ENCODE results near the gene ZWILCH.
"Not testable (repeated sequence)": the region's sequence is repeated elsewhere in the genome, so short reads cannot be mapped to it uniquely, and the experiment has no call there.

ZWILCH gene

GRCh38 chr15:66489179-66489791, 15.8 kb upstream of the ZWILCH start:
- no peak for DNase-seq

DNA sequence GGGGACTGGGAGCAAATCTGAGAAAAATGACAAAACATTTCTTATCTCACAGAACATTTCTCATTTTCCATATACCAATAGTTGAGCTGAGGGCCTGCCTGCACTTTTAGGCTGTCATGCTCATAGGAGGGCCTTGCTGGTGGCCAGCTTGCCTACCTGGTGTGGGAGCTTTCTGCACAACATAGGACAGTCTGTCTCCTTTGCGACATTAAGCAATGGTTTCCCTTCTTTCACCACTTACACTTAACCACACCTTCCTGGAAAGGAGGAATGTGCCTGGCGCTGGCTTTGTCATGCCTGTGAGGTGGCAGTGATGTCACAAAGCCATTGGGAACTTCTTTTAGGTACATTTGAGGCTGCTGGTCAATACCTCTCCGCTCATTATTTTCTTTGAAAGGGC, 13.3 kb upstream of the ZWILCH start:
- no peak for DNase-seq

- DNase-seq, result no peak
These were observed 10.9 kb upstream of the ZWILCH start for GRCh38 chr15:66494262-66494661.

DNA sequence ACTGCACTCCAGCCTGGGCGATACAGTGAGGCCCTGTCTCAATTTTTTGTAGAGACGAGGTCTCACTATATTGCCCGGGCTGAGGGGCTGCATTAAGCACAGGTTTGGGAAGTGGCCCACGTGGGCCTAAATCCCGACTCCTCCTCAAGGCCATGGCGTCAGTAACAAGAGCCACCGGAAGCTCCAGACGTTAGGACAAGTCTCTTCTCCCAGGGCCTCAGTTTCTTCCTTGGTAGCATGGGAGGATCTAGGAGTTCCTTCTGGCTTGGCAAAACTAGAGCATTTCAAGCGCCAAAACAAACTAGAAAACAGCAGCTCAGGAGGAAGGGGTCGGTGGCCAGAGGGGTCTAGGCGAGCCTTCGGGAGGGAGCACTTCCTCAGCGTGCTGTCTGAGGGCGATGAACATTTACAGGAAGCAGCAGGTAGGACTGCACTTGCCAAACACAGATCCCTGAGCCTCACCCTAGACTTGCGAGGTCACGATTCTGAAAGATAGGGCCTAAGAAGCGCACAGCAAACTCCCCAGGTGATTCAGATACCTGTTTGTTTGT, 8.1 kb upstream of the ZWILCH start:
- no peak for DNase-seq

GRCh38 chr15:66497502-66498455, 7.3 kb upstream of the ZWILCH start, which contains the start of gene SNAPC5:
Gene SNAPC5, minus strand, starts transcription at chr15:66497762. Its CDS starts 31 bp downstream, at chr15:66497731.
- peak; percentile 98 for DNase-seq

- peak; percentile 45 for DNase-seq
These were observed 6.4 kb upstream of the ZWILCH start for GRCh38 chr15:66498501-66499386.

GRCh38 chr15:66500346-66500745, 4.8 kb upstream of the ZWILCH start:
- DNase-seq, result not testable (repeated sequence)

GRCh38 chr15:66502491-66502890, 2.6 kb upstream of the ZWILCH start:
- DNase-seq, result no peak

- not testable (repeated sequence) for DNase-seq
These were observed 2.0 kb upstream of the ZWILCH start for GRCh38 chr15:66503041-66503648.

- DNase-seq, result no peak
These were observed 1.2 kb upstream of the ZWILCH start for GRCh38 chr15:66503780-66504562.

GRCh38 chr15:66505430-66505811, 295 bp downstream of the ZWILCH start:
- DNase-seq, result no peak

DNA sequence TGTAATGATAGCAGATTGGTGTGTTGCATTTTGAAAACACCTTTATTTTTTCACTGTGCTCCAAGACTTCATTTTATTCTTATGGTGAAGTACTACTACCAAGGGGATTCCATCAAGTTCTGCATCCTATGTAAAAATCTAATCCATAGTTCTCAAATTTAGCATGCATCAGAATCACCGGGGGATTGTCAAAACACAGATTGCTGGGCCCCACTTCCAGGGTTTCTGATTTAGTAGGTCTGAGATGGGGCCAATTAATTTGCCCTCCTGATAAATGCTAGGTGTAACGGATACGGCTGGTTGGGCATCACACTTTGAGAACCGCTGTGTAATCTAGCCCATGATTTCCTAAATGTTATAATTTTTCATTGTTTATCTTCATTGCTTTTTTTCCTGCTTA, 692 bp downstream of the ZWILCH start:
- DNase-seq, result peak; percentile 30

- DNase-seq, result no peak
These were observed 3.3 kb downstream of the ZWILCH start for GRCh38 chr15:66508293-66508883.

- no peak for DNase-seq
These were observed 9.5 kb downstream of the ZWILCH start for GRCh38 chr15:66514586-66514985.

DNA sequence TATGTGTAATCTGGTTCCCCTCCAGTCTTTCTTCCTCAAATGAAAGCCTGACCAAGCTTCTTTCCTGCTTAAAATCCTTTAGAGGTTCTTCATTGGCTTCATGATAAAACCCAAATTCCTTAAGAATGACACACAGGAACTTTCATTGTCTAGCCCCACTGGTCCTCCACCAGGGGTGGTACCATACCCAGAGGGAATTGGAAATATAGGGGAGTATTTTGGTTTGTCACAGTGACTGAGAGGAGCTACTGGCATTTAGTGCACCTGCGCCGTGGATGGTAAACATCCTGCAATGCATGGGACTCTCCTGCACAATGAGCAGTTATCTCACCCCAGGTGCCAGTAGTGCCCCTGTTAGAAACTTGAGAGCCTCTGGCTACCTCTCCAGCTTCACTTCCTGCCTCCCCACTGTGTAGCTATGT, 10.8 kb downstream of the ZWILCH start:
- DNase-seq, result peak; percentile 14

GRCh38 chr15:66523926-66524325, 18.8 kb downstream of the ZWILCH start:
- no peak for DNase-seq

GRCh38 chr15:66524838-66525237, 19.7 kb downstream of the ZWILCH start:
- DNase-seq, result no peak

- no peak for DNase-seq
These were observed 29.9 kb downstream of the ZWILCH start for GRCh38 chr15:66535056-66535455.

GRCh38 chr15:66542896-66543295, 37.8 kb downstream of the ZWILCH start:
- DNase-seq, result no peak

DNA sequence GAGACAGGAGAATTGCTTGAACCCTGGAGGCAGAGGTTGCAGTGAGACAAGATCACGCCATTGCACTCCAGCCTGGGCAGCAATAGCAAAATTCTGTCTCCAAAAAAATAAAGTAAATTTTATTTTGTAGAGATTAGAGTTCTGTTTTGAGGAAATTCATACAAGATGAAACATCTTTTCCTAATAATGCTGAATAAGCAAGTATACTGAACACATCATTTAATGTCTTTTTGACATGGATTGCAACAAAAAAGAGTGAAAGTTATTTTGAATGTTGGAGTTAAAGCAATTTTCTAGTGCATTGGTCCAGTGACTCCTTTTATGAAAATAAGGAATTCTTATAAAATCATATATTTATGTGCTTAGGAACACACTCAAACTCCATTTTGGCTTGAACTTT, 40.1 kb downstream of the ZWILCH start:
- no peak for DNase-seq

DNA sequence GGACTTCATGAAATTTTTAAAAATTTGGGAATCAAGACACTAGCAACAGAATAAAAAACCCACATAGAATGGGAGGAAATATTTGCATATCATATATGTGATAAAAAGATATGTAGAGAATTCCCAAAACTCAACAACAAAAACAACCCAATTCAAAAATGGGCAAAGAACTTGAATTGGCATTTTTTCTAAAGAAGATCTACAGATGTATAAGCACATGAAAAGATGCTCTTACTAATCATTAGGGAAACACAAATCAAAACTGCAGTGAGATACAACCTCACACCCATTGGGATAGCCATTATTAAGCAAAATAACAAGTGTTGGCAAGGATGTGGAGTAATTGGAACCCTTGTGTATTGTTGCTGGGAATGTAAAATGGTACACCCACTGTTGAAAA, 50.6 kb downstream of the ZWILCH start:
- no peak for DNase-seq

All from NCI-H69 (cell line).